GM19452 (cell line): Measurements from ENCODE around the gene SLC25A10.

ENCODE experiments used
- ATAC-seq: cut with Tn5 transposase; IDR thresholded peaks from one replicate; pipeline ENCODE4 v1.9.1; 2021; ENCODE audit not compliant: unreplicated experiment

SLC25A10 gene

GRCh38 chr17:81686614-81687013 lies 25.5 kb upstream of the SLC25A10 start:
- ATAC-seq = no peak

GRCh38 chr17:81687770-81688541 lies 24.1 kb upstream of the SLC25A10 start:
- ATAC-seq = no peak

DNA sequence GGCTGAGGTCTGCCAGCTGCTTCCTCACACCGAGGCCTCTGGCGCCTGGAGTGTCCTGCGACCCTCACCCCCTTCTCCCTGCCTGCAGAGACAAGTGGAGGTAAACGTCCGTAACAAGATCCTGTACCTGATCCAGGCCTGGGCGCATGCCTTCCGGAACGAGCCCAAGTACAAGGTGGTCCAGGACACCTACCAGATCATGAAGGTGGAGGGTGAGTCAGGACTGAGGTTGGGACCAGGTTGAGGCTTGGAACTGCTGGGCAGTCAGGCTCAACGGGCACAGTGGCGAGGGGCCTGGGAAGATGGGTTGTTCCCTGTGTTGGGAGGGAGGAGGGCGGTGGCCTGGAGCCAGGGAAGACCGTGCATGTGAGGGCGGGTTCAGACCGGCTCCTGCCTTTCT lies 23.5 kb upstream of the SLC25A10 start:
- ATAC-seq = no peak

DNA sequence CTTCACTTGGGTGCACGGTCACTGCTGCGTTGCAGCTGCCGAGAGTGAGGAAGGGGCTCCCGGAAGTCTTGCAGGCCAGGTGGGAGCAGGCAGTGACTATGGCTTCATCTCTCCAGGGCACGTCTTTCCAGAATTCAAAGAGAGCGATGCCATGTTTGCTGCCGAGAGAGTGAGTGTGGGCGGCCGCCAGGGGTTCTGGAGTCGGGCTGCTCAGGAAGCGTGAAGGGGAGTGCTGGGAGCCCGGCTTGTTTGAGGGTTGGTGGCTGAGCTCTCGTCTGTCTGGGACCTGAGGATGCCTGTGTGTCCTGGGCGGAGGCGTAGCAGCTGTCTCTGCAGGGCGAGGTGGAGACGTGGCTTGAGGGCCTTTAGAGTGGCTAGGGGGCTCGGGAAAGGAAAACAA lies 22.0 kb upstream of the SLC25A10 start:
- ATAC-seq = no peak

GRCh38 chr17:81690549-81690948 lies 21.5 kb upstream of the SLC25A10 start:
- ATAC-seq = no peak

DNA sequence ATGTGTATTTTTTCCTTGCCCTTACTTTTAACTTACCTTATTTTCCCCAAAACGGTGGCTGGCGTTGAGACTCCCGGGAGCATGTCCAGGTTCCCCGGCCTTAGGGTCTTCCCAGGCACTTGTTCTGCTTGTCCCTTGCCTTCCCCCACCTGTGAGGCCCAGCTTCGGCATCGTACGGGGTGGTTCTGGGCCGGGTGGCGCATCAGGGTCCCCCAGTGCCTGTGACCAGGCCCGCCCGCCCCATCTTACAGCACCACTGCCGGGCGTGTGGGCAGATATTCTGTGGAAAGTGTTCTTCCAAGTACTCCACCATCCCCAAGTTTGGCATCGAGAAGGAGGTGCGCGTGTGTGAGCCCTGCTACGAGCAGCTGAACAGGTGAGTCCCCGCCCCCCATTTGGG lies 20.9 kb upstream of the SLC25A10 start:
- no peak for ATAC-seq

GRCh38 chr17:81691608-81692007 lies 20.5 kb upstream of the SLC25A10 start:
- ATAC-seq = no peak

DNA sequence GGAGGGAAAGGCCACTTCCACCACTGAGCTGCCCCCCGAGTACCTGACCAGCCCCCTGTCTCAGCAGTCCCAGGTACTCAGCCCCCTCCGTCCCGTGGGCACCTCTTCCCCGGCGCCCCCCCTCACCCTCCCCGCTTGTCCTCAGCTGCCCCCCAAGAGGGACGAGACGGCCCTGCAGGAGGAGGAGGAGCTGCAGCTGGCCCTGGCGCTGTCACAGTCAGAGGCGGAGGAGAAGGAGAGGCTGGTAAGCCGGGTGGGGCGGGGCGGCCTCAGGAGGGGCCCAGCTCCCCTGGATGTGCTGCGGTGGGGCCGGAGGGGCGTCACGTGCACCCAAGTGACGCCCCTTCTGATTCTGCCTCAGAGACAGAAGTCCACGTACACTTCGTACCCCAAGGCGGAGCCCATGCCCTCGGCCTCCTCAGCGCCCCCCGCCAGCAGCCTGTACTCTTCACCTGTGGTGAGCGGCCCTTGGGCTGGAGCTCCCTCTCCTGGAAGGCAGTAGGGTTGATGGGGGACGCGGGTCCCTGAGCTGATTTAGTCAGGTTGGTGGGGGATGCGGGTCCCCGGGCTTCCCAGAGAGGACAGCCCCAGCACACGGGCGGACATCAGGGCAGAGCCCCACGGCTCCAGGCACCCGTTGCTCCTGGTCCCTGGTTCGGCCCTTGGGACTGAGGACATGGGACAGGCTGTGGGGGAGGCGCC lies 18.4 kb upstream of the SLC25A10 start:
- ATAC-seq = no peak

- ATAC-seq = no peak
Measured at GRCh38 chr17:81694810-81695209, 17.3 kb upstream of the SLC25A10 start.

DNA sequence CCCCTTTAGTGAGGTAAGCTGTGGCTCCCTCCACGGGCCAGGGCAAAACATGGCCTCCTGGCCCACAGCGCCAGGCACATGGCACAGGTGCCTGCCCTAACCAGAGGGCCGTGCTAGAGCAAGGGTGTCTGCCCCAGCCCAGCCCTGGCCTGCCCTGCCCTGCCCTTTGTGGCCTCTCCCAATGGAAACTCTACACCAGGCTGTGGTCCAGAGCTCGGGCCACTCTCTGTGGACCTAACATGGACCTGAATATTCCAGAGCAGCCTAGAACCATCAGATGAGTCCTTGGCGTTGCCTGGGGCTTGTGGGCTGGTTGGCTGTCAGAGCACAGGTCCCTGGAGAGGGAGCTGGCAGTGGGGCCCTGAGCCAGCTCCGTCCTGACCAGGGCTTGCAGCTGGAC lies 16.9 kb upstream of the SLC25A10 start:
- no peak for ATAC-seq

DNA sequence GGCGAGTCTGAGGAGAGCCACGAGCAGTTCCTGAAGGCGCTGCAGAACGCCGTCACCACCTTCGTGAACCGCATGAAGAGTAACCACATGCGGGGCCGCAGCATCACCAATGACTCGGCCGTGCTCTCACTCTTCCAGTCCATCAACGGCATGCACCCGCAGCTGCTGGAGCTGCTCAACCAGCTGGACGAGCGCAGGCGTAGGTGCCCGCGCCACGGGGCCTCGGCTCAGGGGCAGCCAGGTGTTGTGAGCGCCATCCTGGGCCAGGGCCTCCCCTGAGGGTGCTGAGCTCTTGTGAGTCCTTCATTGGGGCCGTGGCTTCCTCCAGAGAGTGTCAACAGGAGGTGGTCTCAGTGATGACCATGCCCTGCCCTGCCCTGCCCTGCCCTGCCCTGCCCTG lies 16.3 kb upstream of the SLC25A10 start:
- no peak for ATAC-seq

- ATAC-seq = no peak
Measured at GRCh38 chr17:81696218-81696941, 15.7 kb upstream of the SLC25A10 start.

DNA sequence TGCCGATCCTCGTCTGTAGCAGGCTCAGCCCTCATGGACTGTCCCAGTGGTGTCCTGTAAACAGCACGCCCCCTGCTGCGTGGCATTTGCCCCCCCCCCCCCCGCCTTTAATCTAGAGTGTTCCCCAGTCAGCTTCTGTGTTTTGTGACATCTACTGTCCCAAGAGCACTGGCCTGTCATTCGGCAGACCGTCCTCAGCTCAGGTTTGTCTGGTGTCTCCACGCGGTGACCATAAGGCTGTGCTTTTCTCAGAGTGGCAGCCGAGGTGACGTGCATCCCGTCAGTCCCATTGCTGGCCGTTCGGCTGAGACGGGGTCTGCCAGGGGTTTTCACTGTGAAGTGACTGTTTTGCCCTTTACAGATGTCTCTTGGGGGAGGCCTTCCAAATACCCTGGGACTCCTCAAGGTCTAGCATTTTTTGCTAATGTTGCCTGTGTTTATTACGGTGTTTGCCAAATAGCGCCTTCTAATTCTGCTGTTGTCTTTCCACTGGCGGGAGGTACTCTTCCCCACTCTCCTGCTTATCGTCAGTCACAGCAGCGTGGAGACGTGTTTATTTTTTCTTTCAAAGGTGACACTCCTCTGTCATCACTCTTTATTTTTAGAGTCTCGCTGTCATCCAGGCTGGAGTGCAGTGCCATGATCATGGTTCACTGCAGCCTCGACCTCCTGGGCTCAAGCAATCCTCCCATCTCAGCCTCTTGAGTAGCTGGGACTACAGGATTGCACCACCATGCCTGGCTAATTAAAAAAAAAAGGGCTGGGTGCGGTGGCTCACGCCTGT lies 14.6 kb upstream of the SLC25A10 start:
- ATAC-seq = no peak

DNA sequence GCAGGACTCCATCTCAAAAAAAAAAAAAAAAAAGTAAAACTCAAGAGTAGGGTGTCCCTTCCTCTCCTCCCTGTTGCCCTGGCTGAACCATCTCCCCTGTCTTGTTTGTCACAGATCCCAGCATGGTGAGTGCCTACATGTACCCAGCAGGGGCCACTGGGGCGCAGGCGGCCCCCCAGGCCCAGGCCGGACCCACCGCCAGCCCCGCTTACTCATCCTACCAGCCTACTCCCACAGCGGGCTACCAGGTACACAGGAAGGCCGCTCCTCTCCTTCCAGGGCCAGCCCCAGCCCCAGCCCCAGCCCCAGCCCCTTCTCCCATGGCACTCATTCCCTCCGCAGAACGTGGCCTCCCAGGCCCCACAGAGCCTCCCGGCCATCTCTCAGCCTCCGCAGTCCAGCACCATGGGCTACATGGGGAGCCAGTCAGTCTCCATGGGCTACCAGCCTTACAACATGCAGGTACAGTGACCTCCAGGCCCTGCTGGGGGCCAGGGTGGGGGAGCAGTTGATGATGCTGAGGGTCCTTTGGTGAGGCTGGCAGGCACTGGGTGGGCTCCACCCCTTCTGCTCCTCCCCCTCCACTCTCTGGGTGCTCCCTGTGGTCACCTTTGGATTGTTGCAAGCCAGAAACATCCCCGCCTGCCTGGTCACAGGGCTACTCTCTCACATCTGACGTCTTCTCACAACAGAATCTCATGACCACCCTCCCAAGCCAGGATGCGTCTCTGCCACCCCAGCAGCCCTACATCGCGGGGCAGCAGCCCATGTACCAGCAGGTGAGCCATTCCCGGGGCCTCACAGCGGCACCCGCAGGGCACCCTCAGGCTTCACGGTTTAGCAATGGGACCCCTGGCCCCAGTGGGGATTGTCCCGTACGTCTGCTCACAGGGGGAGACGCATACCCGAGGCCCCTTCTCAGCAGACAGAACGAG lies 11.5 kb upstream of the SLC25A10 start:
- no peak for ATAC-seq

DNA sequence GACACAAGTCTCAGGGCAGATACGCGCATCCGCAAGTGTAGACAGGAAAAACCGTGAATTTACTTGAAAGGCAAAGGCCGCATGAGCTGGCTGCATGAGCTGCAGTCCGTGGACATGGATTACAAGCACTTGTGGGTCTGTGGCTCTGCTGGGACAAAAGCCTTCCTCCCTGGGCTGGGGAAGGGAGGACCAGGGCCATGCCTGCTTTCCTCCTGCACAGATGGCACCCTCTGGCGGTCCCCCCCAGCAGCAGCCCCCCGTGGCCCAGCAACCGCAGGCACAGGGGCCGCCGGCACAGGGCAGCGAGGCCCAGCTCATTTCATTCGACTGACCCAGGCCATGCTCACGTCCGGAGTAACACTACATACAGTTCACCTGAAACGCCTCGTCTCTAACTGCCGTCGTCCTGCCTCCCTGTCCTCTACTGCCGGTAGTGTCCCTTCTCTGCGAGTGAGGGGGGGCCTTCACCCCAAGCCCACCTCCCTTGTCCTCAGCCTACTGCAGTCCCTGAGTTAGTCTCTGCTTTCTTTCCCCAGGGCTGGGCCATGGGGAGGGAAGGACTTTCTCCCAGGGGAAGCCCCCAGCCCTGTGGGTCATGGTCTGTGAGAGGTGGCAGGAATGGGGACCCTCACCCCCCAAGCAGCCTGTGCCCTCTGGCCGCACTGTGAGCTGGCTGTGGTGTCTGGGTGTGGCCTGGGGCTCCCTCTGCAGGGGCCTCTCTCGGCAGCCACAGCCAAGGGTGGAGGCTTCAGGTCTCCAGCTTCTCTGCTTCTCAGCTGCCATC lies 10.6 kb upstream of the SLC25A10 start:
- no peak for ATAC-seq

DNA sequence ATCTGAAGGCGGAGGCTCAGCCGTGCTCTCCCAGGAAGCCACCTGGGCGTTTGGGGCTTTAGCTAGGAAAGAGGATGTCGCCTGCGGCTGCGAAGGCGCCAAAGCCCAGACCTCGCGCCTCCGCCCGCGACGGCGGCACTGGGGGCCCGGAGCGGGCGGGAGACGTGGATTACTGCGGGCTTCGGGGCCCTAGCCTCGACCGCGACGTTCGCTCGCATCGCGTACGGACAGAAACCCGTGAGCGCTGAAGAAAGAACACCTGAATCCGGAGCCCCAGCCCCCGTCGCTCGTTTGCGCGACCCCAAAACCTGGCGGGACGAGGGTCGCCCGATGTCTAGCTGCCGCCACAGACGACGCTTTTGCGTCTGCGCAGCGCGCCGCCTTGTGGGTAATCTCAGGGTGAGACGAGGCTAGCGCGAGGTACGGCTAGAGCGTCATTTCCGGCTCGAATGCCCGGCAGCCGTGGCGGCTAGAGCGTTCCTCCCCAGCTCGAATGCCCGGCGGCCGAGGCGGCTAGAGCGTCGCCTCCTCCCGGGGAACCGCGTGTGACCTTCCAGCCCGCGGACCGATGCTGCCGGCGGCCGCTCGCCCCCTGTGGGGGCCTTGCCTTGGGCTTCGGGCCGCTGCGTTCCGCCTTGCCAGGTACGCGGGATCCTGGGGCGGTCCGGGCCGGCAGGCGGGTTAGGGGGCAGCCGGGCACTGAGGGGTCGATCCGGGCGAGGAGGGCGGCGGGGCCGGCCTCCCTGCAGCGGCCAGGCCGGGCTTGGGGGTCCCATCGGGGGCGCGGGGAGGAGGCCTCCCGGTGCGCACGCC lies 8.9 kb upstream of the SLC25A10 start, which contains the start of gene MRPL12:
Gene MRPL12 (plus strand): TSS at position 434 of the 813 bp plus-strand sequence. CDS start 135 bp downstream, at position 569.
- ATAC-seq = peak; percentile 81

GRCh38 chr17:81703747-81704654 lies 8.1 kb upstream of the SLC25A10 start:
- no peak for ATAC-seq
